OCI-LY3 (cell line): ENCODE measurements around the gene PEX11B.

Experiments
- CTCF ChIP-seq: fragments of 200-600, 300-600 bp; sonication (generic); IDR thresholded peaks from 2 replicates; pipeline ENCODE4 v1.5.1; 2014; ENCODE audit warnings: antibody characterized with exemption, low read length, low read depth
- EZH2phosphoT487 ChIP-seq: fragments of 200-600 bp; shearing (Covaris generic); IDR thresholded peaks from 2 replicates; pipeline ENCODE4 v1.6.1; 2018; ENCODE audit warnings: antibody characterized with exemption, mixed run types, low read depth

GRCh38 chr1:145936247-145936646 is 17.7 kb upstream of the PEX11B start:
- no peak for TF ChIP-seq CTCF
- no peak for TF ChIP-seq EZH2phosphoT487
